ENCODE measurements around the gene PHAX. TPM values are rescaled to one million over a fixed set of nuclear protein-coding genes. Genes with fewer than 3 reads are reported as not detected.

Gene PHAX, protein sequence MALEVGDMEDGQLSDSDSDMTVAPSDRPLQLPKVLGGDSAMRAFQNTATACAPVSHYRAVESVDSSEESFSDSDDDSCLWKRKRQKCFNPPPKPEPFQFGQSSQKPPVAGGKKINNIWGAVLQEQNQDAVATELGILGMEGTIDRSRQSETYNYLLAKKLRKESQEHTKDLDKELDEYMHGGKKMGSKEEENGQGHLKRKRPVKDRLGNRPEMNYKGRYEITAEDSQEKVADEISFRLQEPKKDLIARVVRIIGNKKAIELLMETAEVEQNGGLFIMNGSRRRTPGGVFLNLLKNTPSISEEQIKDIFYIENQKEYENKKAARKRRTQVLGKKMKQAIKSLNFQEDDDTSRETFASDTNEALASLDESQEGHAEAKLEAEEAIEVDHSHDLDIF
- 48.6 to 76.7 TPM (median 52.3 TPM) in 5 replicates for total RNA-seq (2022; extraction: Qiagen RNA extraction; ENCODE audit: low read depth)

DNA sequence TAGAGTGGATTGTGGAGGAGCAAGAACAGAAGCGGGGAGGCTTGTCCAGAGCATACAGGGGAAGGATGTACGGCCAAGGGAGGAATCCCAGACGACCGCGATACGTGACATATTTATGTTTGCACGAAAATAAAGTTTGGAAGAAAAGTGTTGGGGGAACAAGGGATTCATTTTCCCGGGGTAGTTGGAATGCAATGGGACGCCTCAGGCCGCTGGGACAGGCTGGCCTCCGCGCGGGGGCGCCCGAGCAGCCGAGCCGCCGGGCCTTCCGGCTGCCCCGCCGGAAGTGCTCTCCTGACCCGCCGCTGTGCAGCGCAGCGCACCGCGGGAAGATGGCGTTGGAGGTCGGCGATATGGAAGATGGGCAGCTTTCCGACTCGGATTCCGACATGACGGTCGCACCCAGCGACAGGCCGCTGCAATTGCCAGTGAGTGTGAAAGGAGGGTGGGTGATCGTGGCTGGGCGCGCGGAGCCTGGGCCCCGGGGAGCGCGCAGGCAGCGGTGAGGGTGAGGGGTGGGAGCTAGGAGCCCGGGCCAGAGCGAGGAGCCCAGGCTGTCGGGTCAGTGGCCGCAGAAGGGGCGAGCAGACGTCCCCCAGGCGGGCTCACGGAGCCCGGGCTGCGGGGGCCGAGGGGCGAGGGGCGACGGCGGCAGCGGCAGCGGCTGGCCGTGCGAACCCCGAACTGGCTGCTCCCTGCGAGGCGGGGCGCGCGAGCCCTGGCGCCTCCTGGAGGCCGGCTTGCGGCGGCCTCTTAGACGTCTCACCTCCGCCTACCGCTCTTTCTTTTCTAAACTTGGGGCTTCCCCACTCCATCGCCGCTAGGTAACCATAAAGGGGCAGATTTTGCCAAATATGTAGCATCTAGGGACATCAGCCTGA is at the start of gene PHAX:
PHAX (plus strand) TSS at position 317 of the 881 bp plus-strand sequence; CDS start at position 333, 16 bp downstream.

DNA sequence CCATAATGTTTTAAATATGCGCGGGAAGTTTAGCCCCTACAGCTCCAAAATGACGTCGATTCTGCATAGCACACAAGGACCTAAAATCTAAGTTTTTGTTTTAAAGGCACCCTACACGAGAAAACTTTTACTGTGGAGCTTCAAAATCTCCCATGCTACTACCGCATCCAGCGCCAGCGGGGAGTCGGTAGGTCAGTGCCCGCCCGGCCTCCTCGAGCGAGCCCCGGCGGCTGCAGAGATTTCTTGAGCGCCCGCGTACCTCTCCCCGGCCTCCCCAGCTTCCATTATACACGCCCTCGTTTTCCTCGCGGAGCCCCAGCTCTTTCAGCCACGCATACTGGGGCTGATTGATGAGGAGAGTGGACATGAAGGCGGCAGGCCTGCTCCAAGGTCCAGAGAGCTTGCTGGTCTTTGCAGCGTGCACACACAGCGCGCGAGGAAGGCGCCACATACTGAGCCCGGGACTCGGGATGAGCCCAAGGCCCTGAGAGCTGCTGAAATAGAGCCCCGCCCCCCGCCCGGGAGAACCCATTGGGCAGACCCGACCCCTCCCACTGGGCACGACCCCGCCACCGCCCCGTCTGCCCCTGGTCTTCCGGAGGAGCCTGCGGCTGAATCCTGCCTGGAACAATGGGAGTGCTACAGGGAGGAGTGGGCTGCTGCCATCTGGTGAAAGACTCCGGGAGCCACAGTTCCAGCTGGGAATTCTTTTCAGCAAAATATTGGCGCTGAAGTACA is 5.8 kb upstream of the PHAX start, which contains the start of gene ALDH7A1:
ALDH7A1 (minus strand) TSS at position 472 of the 738 bp plus-strand sequence; CDS start at position 451, 21 bp downstream.

Other genes starting within 250 kb of the PHAX start
- 0.48 to 0.98 TPM (median 0.64 TPM) in 5 replicates for gene GRAMD2B, start 177.5 kb upstream of the PHAX start, total RNA-seq (2022; extraction: Qiagen RNA extraction; ENCODE audit: low read depth)
- gene ALDH7A1, start 5.7 kb upstream of the PHAX start, total RNA-seq (2022; extraction: Qiagen RNA extraction; ENCODE audit: low read depth), result 66.5 to 75.8 TPM (median 70.2 TPM) in 5 replicates
- gene LMNB1, start 176.2 kb downstream of the PHAX start, total RNA-seq (2022; extraction: Qiagen RNA extraction; ENCODE audit: low read depth), result 56.8 to 86.4 TPM (median 65.4 TPM) in 5 replicates

Data from A549 treated with RU486 at 1 μM for 4 hours (cell line).